Thyroid gland (tissue), 4 donors: ENCODE results near the gene RAPGEF4. TPM values are rescaled to one million over a fixed set of nuclear protein-coding genes. Genes with fewer than 3 reads are reported as not detected.

ENCODE experiments used
- DNase-seq, 2 donors: peaks; one replicate each; pipeline ENCODE4 v3.0.0-alpha.2; 2019
- H3K27ac ChIP-seq, 3 donors: fragments of 200-600 bp; sonication (generic); 1 replicate in 2 of 3; 2 replicates in 1 of 3; pipeline ENCODE4 v1.5.1; 2016 to 2019; ENCODE audit warnings: mild to moderate bottlenecking in 1 of 3, moderate library complexity in 1 of 3
- H3K27me3 ChIP-seq: fragments of 200-600 bp; sonication (generic); one replicate; pipeline ENCODE4 v1.5.1; 2019
- H3K36me3 ChIP-seq, 2 donors: fragments of 200-600 bp; sonication (generic); one replicate each; pipeline ENCODE4 v1.5.1; 2016 to 2019
- H3K4me1 ChIP-seq, 2 donors: fragments of 200-600 bp; sonication (generic); one replicate each; pipeline ENCODE4 v1.5.1; 2017 to 2019
- H3K4me3 ChIP-seq, 3 donors: fragments of 200-600 bp; sonication (generic); replicated peaks in 1 of 3; 1 replicate in 2 of 3; 2 replicates in 1 of 3; pipeline ENCODE4 v1.5.1; 2016; ENCODE audit warnings: mild to moderate bottlenecking in 1 of 3
- H3K9me3 ChIP-seq: fragments of 200-600 bp; sonication (generic); one replicate; pipeline ENCODE4 v1.5.1; 2017
- POLR2A ChIP-seq, 2 donors: fragments of 450-650 bp; IDR thresholded peaks; one replicate each; pipeline ENCODE4 v1.6.1; 2017; ENCODE audit warnings: antibody characterized with exemption in 2 of 2, mild to moderate bottlenecking in 2 of 2, moderate library complexity in 1 of 2
- WGBS, 2 donors: methylation state at CpG; one replicate each; pipeline ENCODE4 v1.1.5; 2017; 5-methylcytosine and 5-hydroxymethylcytosine counted together
- intact Hi-C: fragments of 100-400 bp; cut with DNase I; formaldehyde crosslinking; loops from one replicate; pipeline ENCODE4 v1.15.1; 2023
- total RNA-seq, 4 donors: library from RNA; depleted of rRNA; stranded (reverse); fragments of >200 nt; gene quantifications; one replicate each; pipeline ENCODE4 v1.2.3, GENCODE V29; 2016
- TF ChIP-seq, protein P1 (sequence below), 6 experiments: fragments of 200-600 bp in 3 of 6; fragments of 450-650 bp in 3 of 6; sonication (generic) in 3 of 6; IDR thresholded peaks; one replicate each; pipeline ENCODE4 v1.5.1; 2016 to 2019; ENCODE audit warnings: antibody characterized with exemption in 6 of 6, mild to moderate bottlenecking in 2 of 6, inconsistent platforms in 1 of 6, moderate library complexity in 1 of 6

Gene RAPGEF4
- total RNA-seq, 4 donors from 2014 or later: 7.9 to 19.6 (median 12.1) TPM

DNA sequence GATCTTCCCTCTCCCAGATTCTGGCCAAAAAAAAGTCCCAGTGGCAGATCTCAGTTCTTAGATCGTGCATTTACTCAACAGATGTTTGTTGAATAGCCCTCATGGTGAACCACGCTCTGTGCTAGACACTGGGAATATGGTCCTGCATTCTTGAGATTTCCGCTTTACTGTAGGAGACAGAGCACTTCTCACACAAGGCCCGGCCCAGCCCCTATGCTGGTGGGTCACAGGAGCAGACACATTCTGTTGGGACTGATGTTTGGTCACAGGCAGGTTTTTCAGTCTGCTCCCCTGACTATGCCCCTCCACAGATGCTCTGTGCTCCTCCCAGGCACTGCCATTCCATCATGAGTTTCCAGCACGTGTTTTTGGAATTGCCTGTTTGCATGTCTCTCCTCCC, 110.9 kb downstream of the RAPGEF4 start:
- Histone ChIP-seq H3K27ac (no peak overlapping the region), H3K4me3 (no peak overlapping the region), H3K27me3 (no peaks in the 10 kb centered on the region), H3K9me3 (no peaks in the 10 kb centered on the region), H3K36me3 (no peaks in the 10 kb centered on the region), H3K4me1 (no peaks in the 10 kb centered on the region)
- TF ChIP-seq, protein P1, sequence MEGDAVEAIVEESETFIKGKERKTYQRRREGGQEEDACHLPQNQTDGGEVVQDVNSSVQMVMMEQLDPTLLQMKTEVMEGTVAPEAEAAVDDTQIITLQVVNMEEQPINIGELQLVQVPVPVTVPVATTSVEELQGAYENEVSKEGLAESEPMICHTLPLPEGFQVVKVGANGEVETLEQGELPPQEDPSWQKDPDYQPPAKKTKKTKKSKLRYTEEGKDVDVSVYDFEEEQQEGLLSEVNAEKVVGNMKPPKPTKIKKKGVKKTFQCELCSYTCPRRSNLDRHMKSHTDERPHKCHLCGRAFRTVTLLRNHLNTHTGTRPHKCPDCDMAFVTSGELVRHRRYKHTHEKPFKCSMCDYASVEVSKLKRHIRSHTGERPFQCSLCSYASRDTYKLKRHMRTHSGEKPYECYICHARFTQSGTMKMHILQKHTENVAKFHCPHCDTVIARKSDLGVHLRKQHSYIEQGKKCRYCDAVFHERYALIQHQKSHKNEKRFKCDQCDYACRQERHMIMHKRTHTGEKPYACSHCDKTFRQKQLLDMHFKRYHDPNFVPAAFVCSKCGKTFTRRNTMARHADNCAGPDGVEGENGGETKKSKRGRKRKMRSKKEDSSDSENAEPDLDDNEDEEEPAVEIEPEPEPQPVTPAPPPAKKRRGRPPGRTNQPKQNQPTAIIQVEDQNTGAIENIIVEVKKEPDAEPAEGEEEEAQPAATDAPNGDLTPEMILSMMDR (IDR thresholded peaks at IDR 0.05): no peak
- TF ChIP-seq POLR2A (IDR thresholded peaks at IDR 0.05): no peak
- intact Hi-C loops: no loop called here
- DNase-seq: no peak
- 91% methylated on average over 4 to 5 of the region's 5 CpGs for WGBS, 2 donors

DNA sequence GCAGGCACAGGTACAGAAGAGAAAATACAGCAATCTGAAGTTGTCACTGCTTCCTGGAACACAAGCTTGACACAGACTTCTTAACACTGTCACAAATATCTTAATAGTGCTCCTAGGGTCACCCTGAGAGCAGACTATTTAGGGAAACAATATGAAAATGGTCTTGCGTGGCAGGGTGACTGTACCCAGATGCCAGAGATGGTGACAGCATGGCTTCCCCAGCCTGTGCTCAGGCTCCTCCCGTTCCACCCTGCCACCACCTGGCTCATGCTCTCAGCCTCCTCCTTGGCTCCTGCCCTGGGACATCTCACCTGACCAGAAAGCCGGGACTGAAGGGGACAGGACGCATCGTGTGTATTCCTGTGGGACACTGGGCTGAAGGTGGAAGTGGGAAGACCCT, 111.5 kb downstream of the RAPGEF4 start:
- H3K27me3 ChIP-seq: no peaks in the 10 kb centered on the region
- no peak for DNase-seq

DNA sequence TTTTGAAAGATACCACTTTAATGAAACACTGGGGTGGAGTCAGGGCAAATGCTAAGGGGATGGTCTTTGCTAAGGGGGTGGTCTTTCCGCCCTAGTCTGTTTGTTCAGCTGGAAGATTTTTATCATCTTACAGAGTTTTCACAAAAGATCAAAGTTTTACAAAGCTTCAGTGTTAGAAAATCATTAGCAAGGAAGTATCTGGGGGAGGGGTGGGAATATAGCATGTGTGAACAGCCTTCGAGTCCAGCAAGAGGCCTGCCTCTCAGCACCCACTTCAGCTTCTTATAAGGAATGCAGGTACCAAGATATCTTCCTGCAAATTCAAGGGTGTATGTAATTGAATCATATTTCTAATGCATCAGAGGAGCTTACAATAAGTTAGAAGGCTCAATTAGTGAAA, 112.9 kb downstream of the RAPGEF4 start:
- H3K36me3 ChIP-seq: no peaks in the 10 kb centered on the region
- intact Hi-C loops: no loop called here
- TF ChIP-seq, protein P1 (IDR thresholded peaks at IDR 0.05): no peak
- TF ChIP-seq POLR2A (IDR thresholded peaks at IDR 0.05): no peak
- 59 to 74% methylated on average over 2 of the region's 2 CpGs for WGBS, 2 donors
- no peaks in the 10 kb centered on the region for H3K9me3 ChIP-seq
- no peak overlapping the region for H3K27ac ChIP-seq
- no peaks in the 10 kb centered on the region for H3K4me1 ChIP-seq
- DNase-seq: no peak
- no peak overlapping the region for H3K4me3 ChIP-seq
- no peaks in the 10 kb centered on the region for H3K27me3 ChIP-seq

More for the DNA sequence above, 111.5 kb downstream of the RAPGEF4 start:
- Histone ChIP-seq H3K9me3 (no peaks in the 10 kb centered on the region), H3K36me3 (no peaks in the 10 kb centered on the region), H3K4me1 (no peaks in the 10 kb centered on the region), H3K4me3 (no peak overlapping the region), H3K27ac (no peak overlapping the region)
- intact Hi-C loops: no loop called here
- TF ChIP-seq POLR2A (IDR thresholded peaks at IDR 0.05): no peak
- TF ChIP-seq, protein P1 (IDR thresholded peaks at IDR 0.05): no peak
- 89 to 92% methylated on average over 5 of the region's 5 CpGs for WGBS, 2 donors

DNA sequence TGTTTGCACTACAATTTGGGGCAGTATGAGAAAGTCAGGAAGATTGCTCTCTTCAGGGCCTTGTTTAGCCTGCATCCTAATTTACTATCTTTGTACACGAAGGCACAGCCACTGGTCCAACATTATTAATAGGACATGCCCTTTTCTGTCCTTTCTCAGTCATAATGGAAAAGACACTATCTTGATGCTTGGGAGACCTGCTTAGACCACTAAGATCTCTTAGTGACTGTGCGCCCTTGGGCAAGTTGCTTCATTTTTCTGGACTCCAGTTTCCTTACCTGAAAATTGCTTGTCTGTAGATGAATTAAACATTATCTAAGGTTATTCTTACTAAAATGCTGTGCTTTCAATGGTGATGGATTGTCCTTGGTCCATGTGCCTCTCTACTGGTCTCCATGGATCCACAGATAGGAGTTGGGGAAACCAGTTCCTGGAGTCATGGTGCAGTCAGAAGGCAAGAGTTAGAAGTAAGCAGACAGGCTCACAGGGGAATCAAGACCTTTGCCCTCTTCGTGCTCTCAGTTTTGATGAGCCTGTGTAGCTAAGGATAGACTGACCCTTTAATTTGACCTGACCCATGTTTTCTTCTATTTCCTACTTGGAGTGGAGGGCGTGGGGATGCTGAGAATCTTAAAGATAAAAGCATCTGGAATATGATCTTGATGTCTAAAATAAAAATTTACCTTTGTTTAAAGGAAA, 114.0 kb downstream of the RAPGEF4 start:
- TF ChIP-seq, protein P1 (IDR thresholded peaks at IDR 0.05): no peak
- no peak for TF ChIP-seq POLR2A (IDR thresholded peaks at IDR 0.05)
- H3K36me3 ChIP-seq: no peaks in the 10 kb centered on the region
- no peaks in the 10 kb centered on the region for H3K9me3 ChIP-seq
- DNase-seq: no peak
- H3K4me3 ChIP-seq: no peak overlapping the region
- no peaks in the 10 kb centered on the region for H3K27me3 ChIP-seq
- H3K27ac ChIP-seq: no peak overlapping the region
- 85 to 87% methylated on average over 4 of the region's 4 CpGs for WGBS, 2 donors
- intact Hi-C loops: no loop called here
- no peaks in the 10 kb centered on the region for H3K4me1 ChIP-seq

DNA sequence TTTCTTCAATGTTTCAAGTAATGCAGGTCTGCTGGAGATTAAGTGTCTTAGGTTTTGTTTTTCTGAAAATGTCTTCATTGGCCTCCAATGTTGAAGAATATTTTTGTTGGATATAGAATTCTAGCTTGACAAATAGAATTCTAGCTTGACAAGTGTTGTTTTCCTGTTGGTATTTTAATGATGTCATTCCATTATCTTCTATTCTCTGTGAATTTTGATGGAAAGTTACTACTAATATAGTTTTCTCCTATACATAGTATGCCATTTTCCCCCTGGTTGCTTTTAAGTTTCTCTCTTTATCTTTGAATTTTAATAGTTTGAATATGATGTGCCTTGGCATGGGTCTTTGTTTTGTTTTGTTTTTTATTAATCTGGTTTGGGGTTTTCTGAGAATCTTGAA, 119.9 kb downstream of the RAPGEF4 start:
- TF ChIP-seq POLR2A (IDR thresholded peaks at IDR 0.05): no peak
- TF ChIP-seq, protein P1 (IDR thresholded peaks at IDR 0.05): no peak
- Histone ChIP-seq H3K9me3 (no peaks in the 10 kb centered on the region), H3K27me3 (no peaks in the 10 kb centered on the region), H3K27ac (no peak overlapping the region), H3K4me1 (no peaks in the 10 kb centered on the region), H3K4me3 (no peak overlapping the region), H3K36me3 (no peaks in the 10 kb centered on the region)
- intact Hi-C loops: no loop called here
- DNase-seq: no peak
